Tibial nerve (tissue), 4 donors: ENCODE measurements around the gene NUDT6.
"Not testable (repeated sequence)": the region's sequence is repeated elsewhere in the genome, so short reads cannot be mapped to it uniquely, and the experiment has no call there.

Source experiments
- EP300 ChIP-seq, 2 donors: sonication (generic); formaldehyde crosslinking; IDR thresholded peaks; one replicate each; pipeline ENCODE4 v1.6.1; 2017; ENCODE audit warnings: antibody characterized with exemption in 2 of 2, mild to moderate bottlenecking in 1 of 2
- TF ChIP-seq, protein P1 (sequence below), 5 experiments: fragments of 200-600 bp in 3 of 5; fragments of 450-650 bp in 2 of 5; sonication (generic) in 3 of 5; IDR thresholded peaks; one replicate each; pipeline ENCODE4 v1.5.1; 2016 to 2019; ENCODE audit warnings: antibody characterized with exemption in 5 of 5, mild to moderate bottlenecking in 3 of 5, moderate library complexity in 2 of 5

DNA sequence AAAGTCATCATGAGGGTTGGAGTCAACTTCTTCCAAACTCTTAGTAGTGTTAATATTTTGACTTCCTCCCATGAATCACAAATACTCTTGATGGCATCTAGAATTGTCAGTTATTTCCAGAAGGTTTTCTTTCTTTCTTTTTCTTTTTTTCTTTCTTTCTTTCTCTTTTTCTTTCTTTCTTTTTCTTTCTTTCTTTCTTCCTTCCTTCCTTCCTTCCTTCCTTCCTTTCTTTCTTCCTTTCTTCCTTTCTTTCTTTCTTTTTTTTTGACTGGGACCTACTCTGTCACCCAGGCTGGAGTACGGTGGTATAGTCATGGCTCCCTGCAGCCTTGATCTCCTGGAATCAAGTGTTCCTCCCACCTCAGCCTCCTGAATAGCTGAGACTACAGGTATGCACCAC, 78.0 kb downstream of the NUDT6 start:
- TF ChIP-seq, protein P1, sequence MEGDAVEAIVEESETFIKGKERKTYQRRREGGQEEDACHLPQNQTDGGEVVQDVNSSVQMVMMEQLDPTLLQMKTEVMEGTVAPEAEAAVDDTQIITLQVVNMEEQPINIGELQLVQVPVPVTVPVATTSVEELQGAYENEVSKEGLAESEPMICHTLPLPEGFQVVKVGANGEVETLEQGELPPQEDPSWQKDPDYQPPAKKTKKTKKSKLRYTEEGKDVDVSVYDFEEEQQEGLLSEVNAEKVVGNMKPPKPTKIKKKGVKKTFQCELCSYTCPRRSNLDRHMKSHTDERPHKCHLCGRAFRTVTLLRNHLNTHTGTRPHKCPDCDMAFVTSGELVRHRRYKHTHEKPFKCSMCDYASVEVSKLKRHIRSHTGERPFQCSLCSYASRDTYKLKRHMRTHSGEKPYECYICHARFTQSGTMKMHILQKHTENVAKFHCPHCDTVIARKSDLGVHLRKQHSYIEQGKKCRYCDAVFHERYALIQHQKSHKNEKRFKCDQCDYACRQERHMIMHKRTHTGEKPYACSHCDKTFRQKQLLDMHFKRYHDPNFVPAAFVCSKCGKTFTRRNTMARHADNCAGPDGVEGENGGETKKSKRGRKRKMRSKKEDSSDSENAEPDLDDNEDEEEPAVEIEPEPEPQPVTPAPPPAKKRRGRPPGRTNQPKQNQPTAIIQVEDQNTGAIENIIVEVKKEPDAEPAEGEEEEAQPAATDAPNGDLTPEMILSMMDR (IDR thresholded peaks at IDR 0.05) = not testable (repeated sequence)
- not testable (repeated sequence) for TF ChIP-seq EP300 (IDR thresholded peaks at IDR 0.05)
